NCI-H128 (cell line): ENCODE results near the gene BCAN.

ENCODE experiments used
- DNase-seq: peaks from one replicate; lab custom pipeline; 2025; ENCODE audit not compliant: unreplicated experiment; lab: John Stamatoyannopoulos, UW

BCAN gene

GRCh38 chr1:156644146-156644545 lies 2.2 kb downstream of the BCAN start:
- DNase-seq, result no peak

- no peak for DNase-seq
Observed at GRCh38 chr1:156644640-156645039, 2.7 kb downstream of the BCAN start.

GRCh38 chr1:156645056-156645455 lies 3.1 kb downstream of the BCAN start:
- no peak for DNase-seq

GRCh38 chr1:156645666-156646065 lies 3.7 kb downstream of the BCAN start:
- no peak for DNase-seq

- DNase-seq, result no peak
Observed at GRCh38 chr1:156646738-156647211, 4.9 kb downstream of the BCAN start.

- DNase-seq, result no peak
Observed at GRCh38 chr1:156647351-156647750, 5.4 kb downstream of the BCAN start.

GRCh38 chr1:156648496-156648895 lies 6.6 kb downstream of the BCAN start:
- DNase-seq, result no peak

- DNase-seq, result no peak
Observed at GRCh38 chr1:156648951-156649350, 7.0 kb downstream of the BCAN start.

GRCh38 chr1:156652131-156652991 lies 10.4 kb downstream of the BCAN start:
- DNase-seq, result no peak

GRCh38 chr1:156652992-156653355 lies 11.1 kb downstream of the BCAN start:
- no peak for DNase-seq

GRCh38 chr1:156654700-156655099 lies 12.8 kb downstream of the BCAN start:
- DNase-seq, result no peak

GRCh38 chr1:156655151-156655903 lies 13.4 kb downstream of the BCAN start:
- no peak for DNase-seq

- no peak for DNase-seq
Observed at GRCh38 chr1:156655904-156656516, 14.1 kb downstream of the BCAN start.

GRCh38 chr1:156656806-156657740 lies 15.2 kb downstream of the BCAN start:
- DNase-seq, result peak; percentile 32

GRCh38 chr1:156657741-156658319 lies 15.9 kb downstream of the BCAN start:
- DNase-seq, result no peak

- no peak for DNase-seq
Observed at GRCh38 chr1:156658496-156658895, 16.6 kb downstream of the BCAN start.

GRCh38 chr1:156658945-156659574 lies 17.1 kb downstream of the BCAN start:
- no peak for DNase-seq

- DNase-seq, result no peak
Observed at GRCh38 chr1:156659661-156659987, 17.7 kb downstream of the BCAN start.

- peak; percentile 89 for DNase-seq
Observed at GRCh38 chr1:156659988-156660751, 18.3 kb downstream of the BCAN start.
